HG02571 (cell line): ENCODE measurements around the gene SBSN.
"Not testable (repeated sequence)": the region's sequence is repeated elsewhere in the genome, so short reads cannot be mapped to it uniquely, and the experiment has no call there.

Experiments
- ATAC-seq: cut with Tn5 transposase; IDR thresholded peaks from one replicate; pipeline ENCODE4 v1.9.1; 2021; ENCODE audit warnings: mild to moderate bottlenecking, moderate library complexity; ENCODE audit not compliant: unreplicated experiment

The SBSN gene

GRCh38 chr19:35478794-35479677, 49.1 kb downstream of the SBSN start:
- no peak for ATAC-seq

- no peak for ATAC-seq
Measured at GRCh38 chr19:35476149-35476548, 52.0 kb downstream of the SBSN start.

DNA sequence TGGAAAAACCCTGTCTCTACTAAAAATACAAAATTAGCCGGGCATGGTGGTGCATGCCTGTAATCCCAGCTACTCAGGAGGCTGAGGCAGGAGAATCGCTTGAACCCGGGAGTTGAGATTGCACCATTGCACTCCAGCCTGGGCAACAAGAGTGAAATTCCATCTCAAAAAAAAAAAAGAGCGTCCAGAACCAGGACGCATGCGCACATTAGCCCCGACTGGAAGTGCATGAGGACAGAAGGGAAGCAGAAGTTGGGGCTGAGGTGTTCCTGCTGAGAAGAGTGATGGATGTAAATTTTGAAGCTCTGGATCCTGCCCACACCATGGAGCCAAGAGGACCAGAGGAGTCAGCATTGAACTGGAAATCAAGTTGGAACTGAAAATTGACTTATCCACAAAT, 53.5 kb downstream of the SBSN start:
- not testable (repeated sequence) for ATAC-seq

DNA sequence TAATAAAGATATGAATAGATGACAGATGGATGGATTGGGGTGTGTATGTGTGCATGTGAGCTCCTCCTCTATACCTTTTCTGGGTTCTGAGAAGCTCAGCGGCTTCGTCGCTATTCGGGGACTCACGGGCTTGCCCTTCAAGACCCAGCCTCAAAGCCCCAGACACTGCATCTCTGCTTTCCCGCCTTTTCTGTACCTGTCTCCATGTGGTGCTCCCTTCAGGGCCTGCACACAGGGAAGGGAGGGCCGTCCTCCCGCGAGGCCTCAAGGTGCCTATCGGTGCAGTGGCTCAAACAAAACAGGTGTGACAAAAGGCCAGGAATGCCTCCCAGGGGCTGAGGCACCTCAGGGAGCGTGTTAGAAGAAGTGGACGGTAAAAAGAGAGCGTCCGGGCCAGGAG, 54.0 kb downstream of the SBSN start:
- ATAC-seq, result no peak
